GM21786 (cell line): ENCODE measurements around the gene FOXD4L6.
"Not testable (repeated sequence)": the region's sequence is repeated elsewhere in the genome, so short reads cannot be mapped to it uniquely, and the experiment has no call there.

Experiments
- ATAC-seq: cut with Tn5 transposase; IDR thresholded peaks from one replicate; pipeline ENCODE4 v1.9.1; 2021; ENCODE audit not compliant: unreplicated experiment

Gene FOXD4L6

GRCh38 chr9:41104542-41104941 is 23.9 kb downstream of the FOXD4L6 start:
- ATAC-seq: not testable (repeated sequence)

DNA sequence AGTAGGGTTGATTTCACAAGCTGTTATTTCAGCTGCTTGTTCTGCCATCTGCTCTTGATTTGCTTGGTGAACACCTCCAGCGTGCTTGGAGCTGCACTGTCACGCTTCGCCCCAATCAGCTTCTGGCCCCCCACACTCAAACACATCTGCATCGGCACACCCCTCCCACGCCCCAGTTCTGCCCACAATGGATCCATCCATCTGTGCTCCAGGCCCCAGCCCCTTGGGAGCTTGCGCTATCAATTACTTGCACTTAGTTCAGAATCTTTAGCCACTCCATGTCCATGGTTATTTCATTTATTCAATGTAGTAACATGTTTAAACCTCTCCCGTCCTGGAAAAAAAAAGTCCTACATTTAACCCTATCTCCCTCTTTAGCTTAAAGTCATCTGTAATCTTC is 28.0 kb downstream of the FOXD4L6 start:
- not testable (repeated sequence) for ATAC-seq

DNA sequence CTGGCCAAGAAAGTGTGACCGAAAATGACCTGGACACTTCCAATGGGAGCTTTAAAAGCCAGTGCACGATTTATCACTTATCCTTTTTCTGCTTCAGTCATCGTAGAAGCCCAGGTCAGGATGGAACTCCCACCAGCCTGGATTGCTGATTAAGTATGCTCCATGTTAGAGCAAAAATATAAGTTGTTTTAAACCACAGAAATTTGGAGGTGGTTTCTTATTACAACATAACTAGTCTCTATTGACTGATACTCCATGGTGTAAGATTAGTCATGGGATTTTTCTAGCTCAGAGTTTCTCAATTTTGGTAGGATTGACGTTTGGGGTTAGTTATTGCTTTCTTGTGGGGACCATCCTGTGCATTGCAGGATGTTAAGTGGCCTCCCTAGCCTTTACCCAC is 29.7 kb downstream of the FOXD4L6 start:
- ATAC-seq: not testable (repeated sequence)

- ATAC-seq: not testable (repeated sequence)
Measured at GRCh38 chr9:41095060-41095459, 33.4 kb downstream of the FOXD4L6 start.

DNA sequence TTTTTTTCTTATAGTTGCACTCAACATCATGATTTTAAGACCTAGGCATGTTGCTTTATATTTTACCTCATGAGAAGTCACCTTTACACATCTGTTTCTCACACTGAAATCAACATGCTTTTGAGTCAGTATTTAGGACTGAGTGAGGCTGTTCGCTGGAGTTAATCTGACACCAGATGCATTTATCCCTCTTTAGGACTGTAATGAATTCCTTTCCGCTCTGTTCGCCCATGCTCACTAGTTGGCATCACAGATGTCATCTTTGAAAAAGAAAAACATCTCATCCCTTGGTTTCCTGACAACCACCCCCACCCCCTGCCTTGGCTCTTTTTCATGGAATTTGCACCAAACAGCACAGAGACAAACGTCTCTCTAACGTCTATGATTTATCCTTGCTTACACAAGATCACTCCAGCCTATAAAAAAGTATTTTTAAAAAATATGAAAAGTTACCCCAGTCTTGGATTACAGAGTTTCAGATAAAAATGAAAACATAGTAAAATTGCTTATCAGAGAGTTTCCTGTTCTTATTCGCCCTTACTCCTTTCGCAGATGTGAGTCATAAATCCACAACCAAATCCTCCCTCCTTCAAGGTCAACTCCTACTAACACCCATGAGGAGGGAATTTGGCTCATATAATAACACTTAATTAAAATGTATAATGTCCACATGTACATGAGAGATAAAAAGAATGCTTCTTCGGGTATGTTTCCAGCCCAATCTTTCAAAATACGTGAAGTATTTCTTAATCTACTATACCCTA is 34.3 kb downstream of the FOXD4L6 start:
- not testable (repeated sequence) for ATAC-seq

DNA sequence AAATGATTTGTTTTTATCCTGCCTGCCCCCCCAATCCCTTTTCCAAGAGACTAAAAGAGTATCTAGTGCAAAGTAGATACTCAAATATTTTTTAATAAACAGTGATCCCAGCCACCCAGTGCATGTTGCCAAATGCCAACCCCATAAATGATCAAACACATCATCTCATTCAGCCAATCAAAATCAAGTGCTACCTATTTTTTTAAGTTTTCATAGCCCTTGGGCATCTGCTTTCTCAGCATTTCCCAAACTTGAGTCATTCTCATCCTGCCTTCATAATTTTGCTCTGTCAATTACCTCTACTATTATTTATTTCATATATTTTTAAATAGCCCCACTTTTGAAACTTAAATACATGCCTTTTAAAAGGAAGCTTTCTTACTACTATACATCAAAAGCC is 37.6 kb downstream of the FOXD4L6 start:
- ATAC-seq: not testable (repeated sequence)

DNA sequence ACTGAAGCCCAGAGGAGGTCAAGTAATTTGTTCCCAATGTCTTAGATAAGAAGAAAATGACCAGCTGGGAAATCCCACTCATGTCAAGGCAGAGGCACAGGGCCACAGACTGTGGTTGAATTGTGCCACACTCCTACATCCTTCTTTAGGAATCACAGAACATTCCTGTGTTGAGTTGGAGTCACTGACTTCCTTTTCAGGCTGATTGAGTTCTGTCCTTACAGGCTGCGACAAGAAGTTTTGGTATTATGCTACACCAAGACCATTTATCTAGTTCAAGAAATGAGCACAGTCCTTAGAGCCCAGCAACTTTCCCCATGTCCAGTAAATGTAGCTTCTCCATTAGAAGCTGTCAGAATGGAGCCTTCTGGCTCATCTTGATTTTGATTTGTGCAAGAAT is 38.1 kb downstream of the FOXD4L6 start:
- ATAC-seq: not testable (repeated sequence)

GRCh38 chr9:41088450-41089059 is 39.9 kb downstream of the FOXD4L6 start:
- peak; percentile 60 for ATAC-seq

GRCh38 chr9:41087929-41088328 is 40.6 kb downstream of the FOXD4L6 start:
- not testable (repeated sequence) for ATAC-seq

DNA sequence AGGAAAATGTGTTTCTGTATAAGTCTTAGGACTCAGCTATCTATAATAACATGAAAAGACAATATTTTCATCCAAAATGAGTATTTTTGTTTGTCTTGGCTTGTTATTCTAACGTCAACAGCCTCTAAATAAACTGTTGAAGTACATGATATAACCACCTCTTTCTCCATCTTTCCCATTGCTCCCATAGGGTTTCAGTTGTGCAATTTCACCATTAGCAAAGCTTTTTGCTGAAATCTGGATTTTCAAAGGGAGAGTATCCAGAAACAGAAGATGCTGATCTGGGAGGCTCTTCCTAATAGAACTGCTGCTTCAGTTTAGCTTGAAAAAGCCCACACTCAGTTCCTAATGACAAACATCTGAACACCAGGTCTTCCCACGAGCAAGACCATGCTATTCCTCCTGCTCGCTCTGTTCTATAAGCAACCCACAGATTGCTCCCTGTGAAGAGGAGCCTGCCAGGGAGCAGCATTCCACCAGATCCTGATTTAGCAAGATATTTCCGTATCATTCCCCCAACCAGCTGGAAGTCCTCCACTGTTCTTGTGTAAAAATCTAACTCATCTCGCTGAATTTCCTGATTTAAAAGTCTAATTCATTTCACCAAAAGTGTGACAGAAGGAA is 41.2 kb downstream of the FOXD4L6 start:
- not testable (repeated sequence) for ATAC-seq

DNA sequence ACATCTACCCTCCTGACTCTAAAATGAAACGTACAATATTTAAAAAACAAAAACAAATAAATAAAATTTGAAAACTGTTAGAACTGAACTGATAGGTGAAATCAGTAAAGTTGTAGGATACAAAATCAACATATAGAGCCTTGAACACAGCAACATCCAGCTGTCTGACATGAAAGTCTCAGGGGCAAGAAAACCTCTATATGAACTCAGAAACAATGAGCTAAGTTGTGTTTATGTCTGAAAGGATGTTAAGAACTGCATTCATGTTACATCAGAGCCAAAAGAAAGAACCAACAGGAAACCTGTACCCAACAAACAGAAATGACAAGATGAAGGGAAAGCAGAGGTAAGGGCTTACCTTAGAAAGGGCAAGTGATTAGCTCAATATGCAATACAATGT is 41.8 kb downstream of the FOXD4L6 start:
- ATAC-seq: not testable (repeated sequence)

DNA sequence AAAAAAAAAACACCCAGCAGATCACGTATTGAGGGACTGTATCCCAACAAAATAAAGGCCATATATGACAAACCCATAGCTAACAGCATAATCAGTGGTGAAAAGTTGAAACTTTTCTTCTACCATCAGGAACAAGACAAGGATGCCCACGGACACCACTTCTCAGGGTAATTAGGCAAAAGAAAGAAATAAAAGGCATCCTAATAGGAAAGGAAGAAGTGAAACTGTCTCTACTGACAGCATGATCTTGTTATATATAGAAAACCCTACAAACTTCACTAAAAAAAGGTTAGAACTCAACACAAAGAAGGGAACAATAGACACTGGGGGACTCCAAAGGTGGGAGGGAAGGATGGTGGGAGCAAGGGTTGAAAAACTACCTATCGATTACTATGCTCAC is 42.3 kb downstream of the FOXD4L6 start:
- ATAC-seq: peak; percentile 41

DNA sequence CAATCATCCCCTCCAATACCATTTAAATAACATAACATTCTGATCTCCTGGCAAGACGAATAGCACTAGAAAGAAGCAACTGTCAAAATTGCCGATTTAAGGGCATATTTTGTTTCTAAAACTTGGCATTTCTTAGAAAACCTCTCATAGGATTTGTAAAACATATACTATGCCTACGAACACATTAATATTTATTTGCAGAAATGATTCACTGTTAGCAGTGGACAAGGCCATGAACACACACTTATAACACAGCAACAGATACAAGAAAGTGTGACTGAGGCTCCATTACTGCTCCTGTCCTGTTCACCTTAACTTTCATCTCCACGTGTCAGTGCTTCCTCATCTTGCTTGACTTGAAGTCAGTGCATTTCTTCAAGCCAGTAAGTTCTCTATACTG is 46.1 kb downstream of the FOXD4L6 start:
- ATAC-seq: not testable (repeated sequence)

GRCh38 chr9:41079464-41079863 is 49.0 kb downstream of the FOXD4L6 start:
- ATAC-seq: not testable (repeated sequence)

GRCh38 chr9:41077586-41077985 is 50.9 kb downstream of the FOXD4L6 start:
- not testable (repeated sequence) for ATAC-seq
